Body of pancreas (tissue), 4 donors: Measurements from ENCODE around the gene GMDS. TPM values are rescaled to one million over a fixed set of nuclear protein-coding genes. Genes with fewer than 3 reads are reported as not detected.

Experiments
- ATAC-seq: fragments of 150-250 bp; one replicate; pipeline ENCODE4 v1.9.1; 2016
- DNase-seq, 4 donors: peaks; one replicate each; pipeline ENCODE4 v3.0.0-alpha.2; 2019
- H3K27ac ChIP-seq, 4 donors: fragments of 200-600 bp; sonication (generic); 1 replicate in 3 of 4; 2 replicates in 1 of 4; pipeline versions ENCODE4 v1.5.1 to v1.6.1; 2016 to 2019; ENCODE audit warnings: mild to moderate bottlenecking in 1 of 4, mixed read lengths in 1 of 4, moderate library complexity in 1 of 4
- H3K27me3 ChIP-seq, 2 donors: fragments of 200-600 bp; sonication (generic); one replicate each; pipeline ENCODE4 v1.6.0; 2016; ENCODE audit warnings: mild to moderate bottlenecking in 1 of 2
- H3K36me3 ChIP-seq, 2 donors: fragments of 200-600 bp; sonication (generic); replicated peaks in 1 of 2; 2 replicates each; pipeline ENCODE4 v1.5.1; 2016; ENCODE audit warnings: low read depth in 2 of 2; ENCODE audit not compliant: insufficient read depth in 1 of 2
- H3K4me1 ChIP-seq: fragments of 200-600 bp; sonication (generic); one replicate; pipeline ENCODE4 v1.6.0; 2016
- H3K4me3 ChIP-seq, 2 donors: fragments of 200-600 bp; sonication (generic); 1 replicate in 1 of 2; 2 replicates in 1 of 2; pipeline ENCODE4 v1.5.1; 2016 to 2019
- H3K9me3 ChIP-seq, 3 donors: fragments of 200-600 bp; sonication (generic); 1 replicate in 2 of 3; 2 replicates in 1 of 3; pipeline ENCODE4 v1.5.1; 2016
- POLR2A ChIP-seq, 3 donors: fragments of 450-650 bp; IDR thresholded peaks; one replicate each; pipeline ENCODE4 v1.6.1; 2016; ENCODE audit warnings: antibody characterized with exemption in 3 of 3, mild to moderate bottlenecking in 2 of 3
- WGBS, 2 donors: methylation state at CpG; one replicate each; pipeline ENCODE4 v1.1.5; 2017; 5-methylcytosine and 5-hydroxymethylcytosine counted together
- intact Hi-C: fragments of 100-400 bp; cut with DNase I; formaldehyde crosslinking; loops from one replicate; pipeline ENCODE4 v1.15.1; 2023
- total RNA-seq, 2 donors: library from RNA; depleted of rRNA; stranded (reverse); fragments of >200 nt; gene quantifications; one replicate each; pipeline ENCODE4 v1.1.0, GENCODE V29; 2016
- TF ChIP-seq, protein P1 (sequence below), 7 experiments: fragments of 450-650 bp in 4 of 7; fragments of 200-600 bp in 3 of 7; sonication (generic) in 3 of 7; IDR thresholded peaks; one replicate each; pipeline ENCODE4 v1.5.1; 2016 to 2019; ENCODE audit warnings: antibody characterized with exemption in 7 of 7

GMDS gene
- total RNA-seq, 2 donors from 2014 or later = 34.5 to 63.3 TPM

DNA sequence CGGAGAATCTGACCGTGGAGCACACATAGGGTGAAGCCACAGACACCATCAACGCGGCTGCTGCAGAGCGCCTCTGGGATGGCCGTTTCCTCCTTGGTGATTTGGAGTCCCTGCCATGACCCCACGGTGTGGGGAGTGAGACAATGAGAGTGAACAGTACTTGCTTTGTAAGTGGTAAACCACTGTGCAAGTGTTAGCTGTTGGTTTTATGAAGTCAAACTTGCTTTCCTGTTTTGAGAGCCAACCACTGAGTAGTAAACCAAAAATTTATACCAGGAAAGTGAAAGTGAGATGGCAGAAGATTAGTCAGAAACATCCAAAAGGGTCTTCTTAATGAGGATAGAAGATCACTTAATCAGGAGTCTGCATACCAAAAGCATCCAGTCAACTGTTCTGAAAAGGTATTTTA lies 475.0 kb downstream of the GMDS start:
- WGBS, 2 donors = 80 to 93% methylated on average over 7 of the region's 7 CpGs
- Histone ChIP-seq H3K27ac (peak overlapping the region in 3 of 4 donors; percentile 12 to 41 (median 39)), H3K36me3 (no peaks in the 10 kb centered on the region), H3K4me3 (no peak overlapping the region), H3K9me3 (no peaks in the 10 kb centered on the region), H3K4me1 (peaks cover 20% of the 10 kb centered on the region), H3K27me3 (no peaks in the 10 kb centered on the region)
- TF ChIP-seq, protein P1, sequence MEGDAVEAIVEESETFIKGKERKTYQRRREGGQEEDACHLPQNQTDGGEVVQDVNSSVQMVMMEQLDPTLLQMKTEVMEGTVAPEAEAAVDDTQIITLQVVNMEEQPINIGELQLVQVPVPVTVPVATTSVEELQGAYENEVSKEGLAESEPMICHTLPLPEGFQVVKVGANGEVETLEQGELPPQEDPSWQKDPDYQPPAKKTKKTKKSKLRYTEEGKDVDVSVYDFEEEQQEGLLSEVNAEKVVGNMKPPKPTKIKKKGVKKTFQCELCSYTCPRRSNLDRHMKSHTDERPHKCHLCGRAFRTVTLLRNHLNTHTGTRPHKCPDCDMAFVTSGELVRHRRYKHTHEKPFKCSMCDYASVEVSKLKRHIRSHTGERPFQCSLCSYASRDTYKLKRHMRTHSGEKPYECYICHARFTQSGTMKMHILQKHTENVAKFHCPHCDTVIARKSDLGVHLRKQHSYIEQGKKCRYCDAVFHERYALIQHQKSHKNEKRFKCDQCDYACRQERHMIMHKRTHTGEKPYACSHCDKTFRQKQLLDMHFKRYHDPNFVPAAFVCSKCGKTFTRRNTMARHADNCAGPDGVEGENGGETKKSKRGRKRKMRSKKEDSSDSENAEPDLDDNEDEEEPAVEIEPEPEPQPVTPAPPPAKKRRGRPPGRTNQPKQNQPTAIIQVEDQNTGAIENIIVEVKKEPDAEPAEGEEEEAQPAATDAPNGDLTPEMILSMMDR (IDR thresholded peaks at IDR 0.05) = no peak
- TF ChIP-seq POLR2A (IDR thresholded peaks at IDR 0.05) = no peak
- no peak for DNase-seq
- intact Hi-C loops = loop anchor here (10.0 kb wide), 1 partner anchor 136 kb away; no protein-coding TSS in a partner anchor
- ATAC-seq = peak; percentile 33

DNA sequence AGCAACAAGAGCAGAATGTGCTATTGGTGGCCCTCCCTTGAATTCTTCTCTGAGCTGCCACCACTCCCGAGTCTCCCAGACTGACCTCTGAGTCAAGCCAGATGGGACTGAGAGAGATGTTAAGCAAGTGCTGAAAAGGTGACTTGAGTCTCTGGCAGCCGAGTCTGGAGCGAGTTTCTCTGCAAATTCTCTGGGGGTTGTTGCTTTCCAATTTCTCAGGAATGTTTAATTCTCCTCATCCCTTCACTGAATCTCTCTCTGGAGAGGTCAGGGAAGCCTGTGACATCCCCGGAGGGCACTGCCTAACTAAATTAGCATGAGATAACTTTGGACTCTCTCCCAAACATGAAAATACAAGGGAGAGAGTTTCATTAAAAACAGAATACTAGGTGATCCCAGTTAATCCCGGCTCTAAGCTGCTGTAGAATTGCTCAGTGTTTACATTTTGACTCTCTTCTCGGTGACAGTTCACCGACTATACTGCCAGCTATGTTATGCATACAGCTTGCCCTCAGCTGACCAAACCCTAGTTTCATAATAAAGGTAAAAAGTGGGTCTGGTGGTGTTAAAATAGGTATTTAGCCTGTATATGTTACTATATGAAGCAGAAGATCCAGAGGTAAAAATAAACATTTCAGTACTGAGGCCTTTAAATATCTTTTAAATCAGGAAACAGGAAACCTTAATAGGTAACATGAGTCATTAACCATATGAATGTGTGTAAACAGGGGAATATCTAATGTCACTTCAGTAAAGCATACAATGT lies 477.7 kb downstream of the GMDS start:
- H3K27ac ChIP-seq = no peak overlapping the region
- TF ChIP-seq POLR2A (IDR thresholded peaks at IDR 0.05) = no peak
- TF ChIP-seq, protein P1 (IDR thresholded peaks at IDR 0.05) = no peak
- no peaks in the 10 kb centered on the region for H3K9me3 ChIP-seq
- intact Hi-C loops = no loop called here
- H3K27me3 ChIP-seq = no peaks in the 10 kb centered on the region
- peaks cover 26% of the 10 kb centered on the region for H3K4me1 ChIP-seq
- DNase-seq (peak in 2 of 4 donors; percentile 17 to 42), ATAC-seq (no peak)
- H3K36me3 ChIP-seq = no peaks in the 10 kb centered on the region
- WGBS, 2 donors = 66 to 67% methylated on average over 7 of the region's 7 CpGs
- no peak overlapping the region for H3K4me3 ChIP-seq

DNA sequence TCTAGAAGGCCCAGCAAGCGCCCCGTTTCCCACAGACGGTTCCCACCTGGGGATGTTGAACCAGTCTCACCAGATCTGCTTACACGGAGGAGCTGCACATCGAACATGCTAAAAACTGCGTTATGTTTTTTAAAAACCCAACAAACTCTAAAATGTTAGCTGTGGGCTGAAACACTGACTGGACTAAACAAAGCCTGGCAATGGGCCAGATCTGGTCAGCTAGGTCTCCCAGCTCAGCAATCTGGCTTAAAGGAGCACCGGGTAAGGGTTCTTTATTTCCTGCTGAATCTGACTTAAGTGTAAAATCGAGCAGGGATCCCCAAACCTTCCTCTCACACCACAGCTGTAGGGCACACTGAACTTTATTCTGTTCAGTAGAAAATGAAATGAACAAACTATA lies 478.8 kb downstream of the GMDS start:
- ATAC-seq (no peak), DNase-seq (peak; percentile 49 to 73 (median 62))
- H3K4me3 ChIP-seq = no peak overlapping the region
- intact Hi-C loops = no loop called here
- H3K4me1 ChIP-seq = peaks cover 26% of the 10 kb centered on the region
- 53 to 63% methylated on average over 8 of the region's 8 CpGs for WGBS, 2 donors
- H3K9me3 ChIP-seq = no peaks in the 10 kb centered on the region
- TF ChIP-seq POLR2A (IDR thresholded peaks at IDR 0.05) = no peak
- TF ChIP-seq, protein P1 (IDR thresholded peaks at IDR 0.05) = no peak
- no peaks in the 10 kb centered on the region for H3K36me3 ChIP-seq
- H3K27ac ChIP-seq = no peak overlapping the region
- no peaks in the 10 kb centered on the region for H3K27me3 ChIP-seq

DNA sequence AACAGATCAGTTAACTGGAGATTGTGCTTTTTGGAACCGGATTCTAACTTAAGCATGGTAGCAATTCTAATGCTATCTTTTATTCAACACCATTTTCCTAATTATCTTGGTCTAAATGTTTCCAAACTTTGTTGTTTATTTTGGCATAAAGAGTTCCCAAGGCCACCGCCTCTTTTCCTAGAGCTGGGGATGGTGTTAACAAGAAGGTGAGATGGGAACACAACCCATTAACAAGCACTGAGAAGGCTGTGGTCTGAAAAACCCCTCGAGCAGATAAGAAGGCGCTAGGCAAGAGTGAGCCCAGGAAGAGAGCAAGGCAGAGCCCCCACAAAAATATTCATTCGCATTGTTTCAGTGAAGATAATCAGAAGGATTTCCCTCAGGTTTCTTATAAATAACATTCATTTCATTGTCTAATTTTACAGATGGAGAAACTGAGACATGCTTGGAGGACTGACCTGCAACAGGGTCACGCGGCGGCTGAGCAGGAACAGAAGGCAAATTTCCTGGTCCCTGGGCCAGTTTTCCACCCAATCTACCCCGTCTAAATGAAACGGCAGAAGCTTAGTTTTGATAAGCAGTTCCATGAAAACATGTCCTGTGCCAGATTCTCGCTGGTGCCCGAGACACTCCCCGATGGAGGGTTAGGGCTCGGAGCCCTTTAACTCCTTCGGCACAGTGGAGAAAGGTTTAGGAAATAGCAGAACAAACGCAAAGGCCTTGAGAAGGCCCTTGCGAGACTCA lies 480.1 kb downstream of the GMDS start:
- 52 to 54% methylated on average over 16 to 17 of the region's 17 CpGs for WGBS, 2 donors
- no peaks in the 10 kb centered on the region for H3K36me3 ChIP-seq
- peaks cover 26% of the 10 kb centered on the region for H3K4me1 ChIP-seq
- H3K27me3 ChIP-seq = no peaks in the 10 kb centered on the region
- no peak overlapping the region for H3K4me3 ChIP-seq
- intact Hi-C loops = no loop called here
- H3K27ac ChIP-seq = peak overlapping the region in 2 of 4 donors; percentile 3 to 6
- ATAC-seq = no peak
- no peaks in the 10 kb centered on the region for H3K9me3 ChIP-seq
- TF ChIP-seq, protein P1 (IDR thresholded peaks at IDR 0.05) = no peak
- TF ChIP-seq POLR2A (IDR thresholded peaks at IDR 0.05) = no peak
- no peak for DNase-seq
